ENCODE measurements around the gene CEP131. TPM values are rescaled to one million over a fixed set of nuclear protein-coding genes. Genes with fewer than 3 reads are reported as not detected.

CEP131 gene
- total RNA-seq, 4 donors from 2014 or later, result 6.0 to 8.8 (median 7.5) TPM

GRCh38 chr17:81199482-81199830 lies 23.3 kb downstream of the CEP131 start:
- in situ Hi-C loops (cut with MboI; ENCODE audit: low sequenced_read_pairs in 4 of 4) (no loop called here), intact Hi-C loops (cut with DNase I; ENCODE audit: low total_unique reads) (no loop called here)
- Histone ChIP-seq H3K27me3 (no peaks in the 10 kb centered on the region), H3K4me1 (no peaks in the 10 kb centered on the region), H3K36me3 (no peaks in the 10 kb centered on the region), H3K9me3 (no peaks in the 10 kb centered on the region), H3K4me3 (no peak overlapping the region), H3K27ac (no peak overlapping the region)
- TF ChIP-seq CTCF (IDR thresholded peaks at IDR 0.05 in 4 of 5, conservative IDR thresholded peaks at IDR 0.05 in 1 of 5) (no peak), POLR2A (IDR thresholded peaks at IDR 0.05) (no peak)
- DNase-seq (no peak), ATAC-seq (no peak)

- H3K27me3 ChIP-seq, result no peaks in the 10 kb centered on the region
- no peak for DNase-seq
- H3K4me3 ChIP-seq, result no peak overlapping the region
- H3K9me3 ChIP-seq, result no peaks in the 10 kb centered on the region
- ATAC-seq, result no peak
- TF ChIP-seq POLR2A (IDR thresholded peaks at IDR 0.05), result no peak
- TF ChIP-seq CTCF (IDR thresholded peaks at IDR 0.05 in 4 of 5, conservative IDR thresholded peaks at IDR 0.05 in 1 of 5), result no peak
- H3K27ac ChIP-seq, result no peak overlapping the region
- H3K36me3 ChIP-seq, result no peaks in the 10 kb centered on the region
- H3K4me1 ChIP-seq, result no peaks in the 10 kb centered on the region
- in situ Hi-C loops (cut with MboI; ENCODE audit: low sequenced_read_pairs in 4 of 4) (no loop called here), intact Hi-C loops (cut with DNase I; ENCODE audit: low total_unique reads) (no loop called here)
Observed at GRCh38 chr17:81198826-81199481, 23.8 kb downstream of the CEP131 start.

GRCh38 chr17:81197831-81198490 lies 24.8 kb downstream of the CEP131 start:
- in situ Hi-C loops (cut with MboI; ENCODE audit: low sequenced_read_pairs in 4 of 4) (no loop called here), intact Hi-C loops (cut with DNase I; ENCODE audit: low total_unique reads) (no loop called here)
- Histone ChIP-seq H3K27me3 (no peaks in the 10 kb centered on the region), H3K9me3 (no peaks in the 10 kb centered on the region), H3K27ac (peak overlapping the region in 1 of 4 donors; percentile 43), H3K4me3 (no peak overlapping the region), H3K36me3 (no peaks in the 10 kb centered on the region), H3K4me1 (no peaks in the 10 kb centered on the region)
- DNase-seq (no peak), ATAC-seq (no peak)
- TF ChIP-seq CTCF (IDR thresholded peaks at IDR 0.05 in 4 of 5, conservative IDR thresholded peaks at IDR 0.05 in 1 of 5) (no peak), POLR2A (IDR thresholded peaks at IDR 0.05) (no peak)

- Histone ChIP-seq H3K9me3 (no peaks in the 10 kb centered on the region), H3K27ac (peak overlapping the region in 1 of 4 donors; percentile 43), H3K4me3 (peak overlapping the region in 1 of 4 donors; percentile 27), H3K36me3 (no peaks in the 10 kb centered on the region), H3K27me3 (no peaks in the 10 kb centered on the region), H3K4me1 (no peaks in the 10 kb centered on the region)
- no peak for ATAC-seq
- no peak for DNase-seq
- TF ChIP-seq CTCF (IDR thresholded peaks at IDR 0.05 in 4 of 5, conservative IDR thresholded peaks at IDR 0.05 in 1 of 5) (no peak), POLR2A (IDR thresholded peaks at IDR 0.05) (no peak)
- intact Hi-C loops (cut with DNase I; ENCODE audit: low total_unique reads) (no loop called here), in situ Hi-C loops (cut with MboI; ENCODE audit: low sequenced_read_pairs in 4 of 4) (no loop called here)
Observed at GRCh38 chr17:81197409-81197795, 25.4 kb downstream of the CEP131 start.
